ENCODE results near the gene CLDN19. TPM values are rescaled to one million over a fixed set of nuclear protein-coding genes. Genes with fewer than 3 reads are reported as not detected.
A peak's percentile ranks its signal among the peaks of the same experiment; 100 is the strongest.
"Not testable (repeated sequence)": the region's sequence is repeated elsewhere in the genome, so short reads cannot be mapped to it uniquely, and the experiment has no call there.

Gene CLDN19
- polyA plus RNA-seq, 3 donors, result 92.5 to 133 (median 119) TPM

- peak; percentile 99 for DNase-seq
These were observed 26.9 kb upstream of the CLDN19 start, which contains the start of the genes C1orf50 and P3H1 for GRCh38 chr1:42766741-42767509. Gene C1orf50 (plus strand): TSS chr1:42767249. CDS start chr1:42767312, 63 bp downstream. Gene P3H1 (minus strand): TSS chr1:42767028. CDS start chr1:42766971, 57 bp downstream.

GRCh38 chr1:42765832-42766740, 26.1 kb upstream of the CLDN19 start:
- peak; percentile 76 for DNase-seq

- no peak for DNase-seq
These were observed 25.2 kb upstream of the CLDN19 start for GRCh38 chr1:42765269-42765668.

GRCh38 chr1:42762269-42762668, 22.2 kb upstream of the CLDN19 start:
- no peak for DNase-seq

GRCh38 chr1:42761567-42761966, 21.5 kb upstream of the CLDN19 start:
- DNase-seq, result no peak

- no peak for DNase-seq
These were observed 19.1 kb upstream of the CLDN19 start for GRCh38 chr1:42759114-42759513.

GRCh38 chr1:42758641-42759040, 18.6 kb upstream of the CLDN19 start:
- no peak for DNase-seq

GRCh38 chr1:42757892-42758275, 17.8 kb upstream of the CLDN19 start:
- DNase-seq, result no peak

- peak; percentile 54 for DNase-seq
These were observed 17.2 kb upstream of the CLDN19 start for GRCh38 chr1:42756956-42757891.

GRCh38 chr1:42753070-42753469, 13.0 kb upstream of the CLDN19 start:
- no peak for DNase-seq

- no peak for DNase-seq
These were observed 12.2 kb upstream of the CLDN19 start for GRCh38 chr1:42752284-42752683.

- DNase-seq, result not testable (repeated sequence)
These were observed 11.6 kb upstream of the CLDN19 start for GRCh38 chr1:42751511-42752070.

- DNase-seq, result no peak
These were observed 10.0 kb upstream of the CLDN19 start for GRCh38 chr1:42750041-42750440.

GRCh38 chr1:42748461-42749410, 8.7 kb upstream of the CLDN19 start:
- DNase-seq, result no peak

- no peak for DNase-seq
These were observed 8.0 kb upstream of the CLDN19 start for GRCh38 chr1:42748021-42748420.

- peak; percentile 54 for DNase-seq
These were observed 7.1 kb upstream of the CLDN19 start for GRCh38 chr1:42747125-42747524.

GRCh38 chr1:42746436-42747105, 6.5 kb upstream of the CLDN19 start:
- no peak for DNase-seq

- no peak for DNase-seq
These were observed 5.8 kb upstream of the CLDN19 start for GRCh38 chr1:42745851-42746250.

GRCh38 chr1:42744148-42744413, 4.0 kb upstream of the CLDN19 start:
- DNase-seq, result no peak

Measured in renal pelvis (tissue), 4 donors.